ENCODE data around the gene ILKAP. TPM values are rescaled to one million over a fixed set of nuclear protein-coding genes. Genes with fewer than 3 reads are reported as not detected.

ILKAP gene
- total RNA-seq, 2 donors from 2014 or later: 23.4 to 27.9 TPM

DNA sequence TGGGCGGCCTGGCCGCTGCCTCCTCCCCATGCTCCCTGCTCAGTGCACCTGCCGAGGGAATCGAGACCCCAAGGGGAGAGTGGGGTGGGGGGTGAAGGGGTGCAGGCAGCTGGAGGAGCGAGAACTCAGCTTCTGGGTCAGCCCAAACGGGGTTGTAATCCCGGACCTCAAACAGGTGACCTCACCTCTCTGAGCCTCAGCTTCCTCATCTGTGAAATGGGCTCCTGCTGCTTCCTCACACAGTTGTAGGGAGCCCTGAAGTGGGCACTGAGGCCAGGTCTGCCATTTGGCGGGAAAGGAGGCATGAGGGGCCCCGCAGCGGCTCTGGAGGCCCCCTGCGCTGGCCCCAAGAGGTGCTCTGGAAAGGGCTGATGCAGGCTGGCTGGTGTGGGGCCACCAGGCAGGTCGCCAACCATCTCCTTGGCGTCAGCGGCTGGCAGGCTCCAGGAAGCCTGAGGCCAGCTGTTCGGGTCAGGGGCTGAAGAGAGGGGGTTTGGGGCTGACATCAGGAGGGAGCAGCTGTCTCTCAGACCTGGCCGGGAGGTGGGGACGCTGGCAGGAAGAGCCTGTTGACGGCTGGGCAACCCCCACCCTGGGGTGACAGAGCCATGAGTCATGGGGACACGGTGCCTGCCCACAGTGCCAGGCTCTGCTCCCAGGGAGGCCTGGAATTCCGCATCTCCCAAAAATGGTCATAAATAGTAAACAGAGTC is 60.1 kb downstream of the ILKAP start:
- intact Hi-C loops (cut with DNase I): no loop called here
- DNase-seq (peak; percentile 64), ATAC-seq (peak; percentile 25 to 72)

DNA sequence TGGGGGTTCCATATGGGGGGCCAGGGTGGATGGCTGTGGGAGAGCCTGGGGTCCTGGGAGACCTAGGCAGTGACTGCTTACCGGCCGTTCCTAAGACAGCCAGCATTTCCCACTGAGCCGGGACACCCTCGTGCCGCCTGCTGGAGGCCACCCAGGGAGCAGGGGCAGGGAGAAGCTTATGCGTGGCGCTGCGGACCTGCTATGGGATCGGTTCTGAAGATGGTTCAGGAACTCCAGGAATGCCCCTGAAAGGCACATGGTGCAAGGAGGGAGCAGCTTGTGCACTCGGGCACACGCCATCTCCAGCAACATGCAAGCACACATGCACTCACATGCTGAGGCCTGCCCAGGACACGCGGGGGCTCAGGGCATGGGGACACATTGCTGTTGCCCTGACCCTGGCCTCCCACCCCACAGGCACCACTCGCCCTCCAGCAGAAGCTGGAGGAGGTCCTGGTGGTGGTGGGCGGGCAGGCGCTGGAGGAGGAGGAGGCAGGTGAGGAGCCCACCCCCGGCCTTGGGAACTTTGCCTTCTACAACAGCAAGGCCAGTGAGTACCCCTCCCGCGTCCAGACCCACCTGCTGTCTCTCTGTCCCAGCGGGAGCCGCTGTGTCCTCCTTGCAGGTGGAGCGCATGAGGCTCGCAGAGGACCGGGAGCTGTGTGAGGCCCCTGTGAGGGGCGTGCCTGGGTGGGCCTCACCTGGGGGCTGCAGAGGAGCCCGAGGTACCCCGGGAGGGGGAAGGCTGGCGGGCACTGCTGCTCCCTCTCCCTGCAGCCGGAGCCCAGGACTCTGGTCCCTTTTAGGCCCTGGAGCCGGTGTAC is 60.9 kb downstream of the ILKAP start:
- intact Hi-C loops (cut with DNase I): no loop called here
- DNase-seq: no peak

DNA sequence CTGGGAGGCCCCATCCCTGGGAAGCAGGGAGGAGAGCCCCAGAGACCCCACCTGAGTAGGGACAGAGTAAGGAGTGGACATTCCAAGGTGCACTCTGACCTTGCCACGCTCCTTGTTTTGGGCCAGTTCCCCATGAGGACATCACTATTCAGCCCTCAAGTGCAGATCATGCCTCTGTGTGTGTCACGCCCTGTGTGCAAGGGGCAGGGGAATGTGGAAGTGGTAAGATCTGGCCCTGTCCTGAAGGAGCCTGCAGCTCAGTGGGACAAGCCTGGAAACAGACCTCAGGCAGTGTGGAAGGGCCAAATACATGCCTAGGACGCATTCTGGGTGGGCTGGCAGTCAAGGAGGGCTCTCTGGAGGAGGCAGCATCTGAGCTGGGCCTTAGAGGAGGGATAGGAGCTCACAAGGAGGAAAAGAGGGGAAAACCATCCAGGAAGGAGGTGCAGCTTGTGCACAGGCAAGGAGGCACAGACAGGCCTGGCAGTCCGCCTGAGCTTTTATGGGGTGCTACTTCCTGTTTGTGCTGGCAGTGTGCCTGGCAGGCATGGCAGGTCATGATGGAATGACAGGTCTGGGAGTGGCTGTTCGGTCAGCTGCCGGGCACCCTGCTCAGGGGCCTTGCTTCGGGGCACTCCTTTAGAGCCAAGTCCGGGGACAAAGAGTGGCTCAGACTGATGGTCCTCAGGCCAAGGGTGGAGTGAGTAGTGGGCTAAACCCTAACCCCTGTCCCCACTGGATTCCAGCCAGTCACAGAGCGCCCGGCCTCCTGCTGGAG is 61.8 kb downstream of the ILKAP start:
- ATAC-seq (peak in 1 of 2 donors; percentile 1), DNase-seq (no peak)
- intact Hi-C loops (cut with DNase I): no loop called here

More for the DNA sequence above, 60.9 kb downstream of the ILKAP start:
- no peak for ATAC-seq

DNA sequence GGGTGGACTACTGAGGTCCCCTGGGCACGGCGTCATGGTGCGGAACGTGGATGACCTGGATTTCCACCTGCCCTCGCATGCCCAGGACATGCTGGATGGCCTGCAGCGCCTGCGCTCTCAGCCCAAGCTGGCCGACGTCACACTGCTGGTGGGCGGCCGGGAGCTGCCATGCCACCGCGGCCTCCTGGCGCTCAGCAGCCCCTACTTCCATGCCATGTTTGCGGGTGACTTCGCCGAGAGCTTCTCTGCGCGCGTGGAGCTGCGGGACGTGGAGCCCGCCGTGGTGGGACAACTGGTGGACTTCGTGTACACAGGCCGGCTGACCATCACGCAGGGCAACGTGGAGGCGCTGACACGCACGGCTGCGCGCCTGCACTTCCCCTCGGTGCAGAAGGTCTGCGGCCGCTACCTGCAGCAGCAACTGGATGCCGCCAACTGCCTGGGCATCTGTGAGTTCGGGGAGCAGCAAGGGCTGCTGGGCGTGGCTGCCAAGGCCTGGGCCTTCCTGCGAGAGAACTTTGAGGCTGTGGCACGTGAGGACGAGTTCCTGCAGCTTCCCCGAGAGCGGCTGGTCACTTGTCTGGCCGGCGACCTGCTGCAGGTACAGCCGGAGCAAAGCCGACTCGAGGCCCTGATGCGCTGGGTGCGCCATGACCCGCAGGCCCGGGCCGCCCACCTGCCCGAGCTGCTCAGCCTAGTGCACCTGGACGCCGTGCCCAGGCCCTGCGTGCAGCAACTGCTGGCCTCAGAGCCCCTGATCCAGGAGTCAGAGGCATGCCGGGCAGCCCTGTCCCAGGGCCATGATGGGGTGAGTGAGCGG is 62.6 kb downstream of the ILKAP start:
- ATAC-seq (no peak), DNase-seq (no peak)
- intact Hi-C loops (cut with DNase I): no loop called here

DNA sequence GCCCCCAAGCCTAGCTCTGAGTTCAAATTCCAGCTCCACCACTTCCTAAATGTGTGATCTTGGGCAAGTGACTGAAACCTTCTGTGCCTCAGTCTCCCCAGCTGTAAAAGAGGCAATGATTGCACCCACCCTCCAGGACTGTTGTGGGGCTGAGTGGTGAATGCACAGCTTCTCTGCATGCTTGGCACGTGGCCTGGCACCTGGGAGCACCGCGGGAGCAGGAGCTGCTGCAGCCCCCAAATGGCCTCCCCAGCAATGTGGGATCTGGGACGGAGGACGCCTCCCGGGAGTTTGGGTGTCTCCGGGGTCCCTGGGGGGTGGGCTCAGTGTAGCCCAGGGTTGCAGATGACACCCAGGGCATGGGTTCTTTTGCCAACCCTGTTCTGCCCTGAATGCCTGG is 63.5 kb downstream of the ILKAP start:
- DNase-seq: no peak
- intact Hi-C loops (cut with DNase I): no loop called here
- ATAC-seq: no peak

DNA sequence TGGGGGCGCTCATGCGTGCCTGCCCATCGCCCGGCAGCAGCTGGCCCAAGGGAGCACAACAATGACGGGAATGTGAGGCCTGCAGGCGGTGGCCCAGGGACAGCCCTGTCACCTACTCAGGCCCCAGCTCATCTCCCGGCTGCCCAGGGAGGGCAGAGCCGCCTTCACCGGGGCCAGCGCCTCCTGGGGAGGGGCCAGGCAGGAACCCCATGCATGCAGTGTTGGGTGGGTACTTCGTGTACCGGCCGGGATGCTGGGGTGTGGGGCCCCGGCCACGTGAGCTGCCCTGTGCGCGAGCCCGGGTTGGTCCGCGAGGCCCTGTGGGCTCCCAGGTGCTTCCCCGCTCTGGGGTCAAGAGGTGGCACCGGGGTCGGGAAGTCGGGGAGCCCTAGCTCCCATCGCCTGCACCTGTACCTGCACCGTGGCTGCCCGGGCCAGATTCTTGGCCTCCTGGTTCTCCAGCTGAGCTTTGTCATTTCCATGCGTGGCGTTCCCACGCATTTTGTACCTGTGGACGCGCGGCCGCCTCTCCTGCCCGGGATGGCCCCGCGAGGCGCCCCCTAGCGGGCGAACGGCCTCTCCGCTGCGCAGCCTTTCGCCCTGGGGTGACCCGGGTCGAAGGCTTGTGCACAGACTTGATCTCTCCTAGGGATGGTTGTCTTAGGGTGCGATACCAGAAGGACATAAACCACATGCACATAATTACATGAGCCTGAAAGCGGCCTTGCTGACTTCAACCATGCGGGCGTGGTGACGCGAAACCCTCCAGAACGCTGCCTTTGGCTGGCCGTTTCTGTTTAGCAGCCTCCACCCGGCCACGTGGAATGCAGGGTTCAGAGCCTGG is 64.1 kb downstream of the ILKAP start:
- ATAC-seq: peak; percentile 55 to 56
- intact Hi-C loops (cut with DNase I): loop anchor here in 1 of 2 donors (5.0 kb wide), 1 partner anchor 282 kb away; the partner anchor contains the start of gene RAMP1
- DNase-seq: peak; percentile 57

DNA sequence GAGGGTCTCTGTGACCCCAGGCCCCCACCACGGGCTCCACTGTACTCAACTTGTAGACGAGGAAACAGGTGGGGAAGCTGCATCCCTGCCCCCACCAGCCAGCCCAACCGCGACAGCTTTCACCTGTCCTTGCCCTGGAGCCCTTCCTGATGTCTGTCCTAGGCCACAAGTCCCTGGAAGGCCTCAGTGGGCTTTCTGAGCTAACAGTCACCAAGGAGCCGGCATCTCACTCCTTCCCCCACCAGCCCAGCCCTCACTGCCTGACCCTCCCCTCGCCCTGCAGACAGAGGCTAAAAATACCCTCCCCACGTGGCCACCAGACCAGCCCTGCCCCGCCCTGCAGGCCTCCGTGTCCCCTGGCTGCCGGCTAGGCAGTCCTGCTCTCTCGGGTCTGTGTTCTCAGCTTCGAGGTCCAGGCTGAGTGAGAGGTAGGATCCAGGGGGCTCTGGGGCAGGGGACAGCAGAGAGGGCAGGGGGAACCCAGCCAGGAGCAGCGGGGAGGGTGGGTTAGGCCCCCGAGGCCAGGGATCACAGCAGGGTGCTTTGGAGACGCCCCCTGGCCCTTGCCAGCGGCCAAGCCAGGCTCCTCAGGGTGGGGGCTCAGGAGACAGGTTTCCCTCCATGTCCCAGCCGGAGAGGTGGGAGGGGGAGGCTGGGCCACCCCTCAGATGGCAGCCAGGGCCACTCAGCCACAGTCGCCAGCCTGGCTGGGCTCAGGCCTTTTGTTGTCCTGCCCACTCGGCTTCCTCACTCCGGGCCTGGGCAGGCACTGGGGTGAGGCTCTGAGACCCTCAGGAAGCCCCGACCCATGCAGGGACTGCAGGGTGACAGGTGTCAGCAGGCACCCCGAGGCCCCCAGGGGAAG is 64.9 kb downstream of the ILKAP start, which contains the start of gene KLHL30:
TSS of gene KLHL30 (plus strand) at position 338 of the 865 bp plus-strand sequence. CDS start 2,087 bp downstream, outside the sequence.
- ATAC-seq (peak; percentile 85 to 88), DNase-seq (peak; percentile 67)
- intact Hi-C loops (cut with DNase I): loop anchor here in 1 of 2 donors (5.0 kb wide), 1 partner anchor 281 kb away; the partner anchor contains the start of gene RAMP1

DNA sequence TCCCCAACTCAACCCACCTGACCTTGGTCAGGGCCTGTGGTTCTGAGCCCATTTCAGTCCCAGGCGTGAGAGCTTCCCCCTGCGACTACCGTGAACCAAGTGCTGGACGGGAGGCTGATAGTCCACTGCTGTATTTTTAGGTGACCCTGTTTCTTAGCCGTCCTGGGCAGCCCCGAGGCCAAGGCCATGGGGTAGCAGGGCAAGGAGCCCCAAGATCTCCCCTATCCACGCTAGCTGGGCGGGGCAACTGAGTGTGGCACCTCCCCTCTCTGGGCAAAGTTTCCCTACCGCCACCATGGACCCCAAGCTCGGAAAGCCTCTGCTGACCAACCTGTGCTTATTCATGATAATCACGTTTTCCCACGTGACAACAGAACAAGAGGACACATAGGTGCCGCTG is 65.6 kb downstream of the ILKAP start:
- intact Hi-C loops (cut with DNase I): loop anchor here in 1 of 2 donors (5.0 kb wide), 1 partner anchor 281 kb away; the partner anchor contains the start of gene RAMP1
- DNase-seq (no peak), ATAC-seq (no peak)

DNA sequence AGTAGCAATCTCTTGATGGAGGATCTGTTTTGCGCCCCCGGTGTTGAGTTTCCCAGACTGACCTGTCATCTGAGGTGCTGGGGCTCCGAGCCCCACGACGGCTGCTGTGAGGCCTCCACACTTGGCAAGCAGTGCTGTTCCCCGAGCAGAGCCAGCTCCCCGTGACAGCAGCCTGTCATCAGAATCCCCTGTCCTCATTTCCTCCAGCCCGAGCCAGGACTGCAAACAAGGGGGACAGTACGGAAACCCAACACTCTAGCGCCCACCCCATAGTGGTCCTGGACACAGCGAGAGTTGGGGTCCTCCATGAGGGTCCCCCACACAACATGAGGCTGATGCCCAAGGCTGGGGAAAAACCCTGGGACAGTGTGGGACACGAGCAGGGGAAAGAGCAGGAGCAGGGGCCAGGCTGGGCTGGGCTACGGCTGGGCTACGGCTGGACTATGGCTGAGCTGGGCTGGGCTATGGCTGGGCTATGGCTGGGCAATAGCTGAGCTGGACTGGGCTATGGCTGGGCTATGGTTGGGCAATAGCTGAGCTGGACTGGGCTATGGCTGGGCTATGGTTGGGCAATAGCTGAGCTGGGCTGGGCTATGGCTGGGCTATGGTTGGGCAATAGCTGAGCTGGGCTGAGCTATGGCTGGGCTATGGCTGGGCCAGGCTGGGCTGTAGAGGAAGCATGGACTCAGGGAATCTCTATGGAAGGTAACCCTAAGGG is 66.5 kb downstream of the ILKAP start:
- intact Hi-C loops (cut with DNase I): loop anchor here in 1 of 2 donors (5.0 kb wide), 1 partner anchor 280 kb away; the partner anchor contains the start of gene RAMP1
- peak; percentile 13 to 29 for ATAC-seq

DNA sequence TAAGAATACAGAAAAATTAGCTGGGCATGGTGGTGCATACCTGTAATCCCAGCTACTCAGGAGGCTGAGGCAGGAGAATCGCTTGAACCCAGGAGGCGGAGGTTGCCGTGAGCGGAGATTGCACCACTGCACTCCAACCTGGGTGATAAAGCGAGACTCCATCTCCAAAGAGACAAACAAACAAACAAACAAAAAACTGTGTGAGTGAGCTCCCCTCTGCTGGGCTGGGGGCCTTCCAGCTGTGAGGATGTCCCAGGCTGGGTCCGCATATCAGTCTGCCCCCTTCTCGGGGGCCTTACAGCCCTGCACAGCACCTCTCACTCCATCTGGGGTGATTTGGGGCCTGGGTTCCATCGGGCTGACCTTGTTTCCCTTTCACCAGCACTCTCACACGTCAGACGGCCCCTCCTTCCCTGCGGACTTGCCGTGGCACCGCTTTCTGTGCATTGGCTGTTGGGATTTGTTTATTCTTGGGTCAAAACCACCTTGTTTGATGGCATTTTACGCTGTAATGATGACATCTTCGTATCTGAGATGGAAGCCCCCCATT is 67.8 kb downstream of the ILKAP start:
- ATAC-seq: no peak
- DNase-seq: no peak
- intact Hi-C loops (cut with DNase I): loop anchor here in 1 of 2 donors (5.0 kb wide), 1 partner anchor 278 kb away; the partner anchor contains the start of gene RAMP1

More for the DNA sequence above, 66.5 kb downstream of the ILKAP start:
- DNase-seq: peak; percentile 62

DNA sequence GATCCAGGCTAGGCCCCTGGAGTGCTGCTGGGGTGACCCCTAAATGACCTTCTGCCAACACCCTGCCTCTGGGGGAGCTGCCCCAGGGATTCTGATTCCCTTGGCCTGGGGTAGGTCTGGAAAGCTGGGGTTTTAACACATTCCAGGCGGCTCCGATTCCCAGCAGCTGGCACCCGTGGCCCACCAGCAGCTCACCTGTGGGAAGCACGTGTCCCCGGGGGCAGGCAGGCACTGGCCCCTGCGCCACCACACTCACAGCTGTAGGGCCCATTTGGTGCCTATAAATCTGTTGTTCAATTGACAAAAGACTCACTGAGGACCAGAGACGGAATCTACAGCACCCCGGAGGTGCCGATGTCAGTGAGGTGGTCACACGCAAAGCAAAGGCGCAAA is 69.1 kb downstream of the ILKAP start:
- no peak for ATAC-seq
- no peak for DNase-seq
- intact Hi-C loops (cut with DNase I): no loop called here

DNA sequence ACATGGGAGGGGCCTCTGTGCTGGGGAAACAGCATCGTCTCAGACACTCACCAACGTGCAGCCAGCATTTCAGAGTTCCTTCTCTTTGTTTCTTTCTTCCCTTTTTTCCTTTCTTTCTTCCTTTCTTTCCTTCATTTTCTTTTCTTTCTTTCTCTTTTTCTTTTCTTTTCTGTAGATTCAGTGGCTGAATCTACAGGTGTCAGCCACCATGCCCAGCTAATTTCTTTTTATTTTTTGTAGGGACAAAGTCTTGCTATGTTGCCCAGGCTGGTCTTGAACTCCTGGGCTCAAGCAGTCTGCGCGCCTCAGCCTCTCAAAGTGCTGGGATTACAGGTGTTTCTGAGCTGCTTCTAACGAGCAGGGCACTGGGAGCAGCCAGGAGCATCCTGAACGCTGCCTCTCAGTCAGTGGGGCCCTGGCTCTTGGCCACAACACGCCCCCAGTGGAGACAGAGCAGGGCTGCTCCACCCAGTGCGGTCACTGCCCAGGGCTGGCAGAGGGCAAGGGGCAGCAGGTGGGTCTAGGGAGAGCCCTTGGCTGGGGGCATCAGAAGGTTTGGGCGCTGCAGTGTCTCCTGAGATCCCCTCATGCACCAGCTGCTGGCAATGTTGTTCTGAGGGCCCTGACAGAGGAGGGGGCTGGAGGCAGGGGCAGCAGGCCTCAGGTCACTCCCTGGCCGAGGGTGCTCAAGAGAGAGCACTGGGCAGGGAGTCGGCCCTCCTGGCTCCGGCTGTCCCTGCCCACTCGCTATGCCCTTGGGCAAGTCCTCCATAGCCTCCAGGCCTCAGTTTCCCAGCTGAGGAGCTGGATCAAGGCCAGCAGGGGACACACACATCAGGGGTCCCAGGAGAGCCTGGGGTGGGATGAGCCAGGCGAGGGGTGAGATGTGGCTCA is 69.7 kb downstream of the ILKAP start:
- DNase-seq (peak; percentile 19), ATAC-seq (no peak)
- intact Hi-C loops (cut with DNase I): no loop called here

DNA sequence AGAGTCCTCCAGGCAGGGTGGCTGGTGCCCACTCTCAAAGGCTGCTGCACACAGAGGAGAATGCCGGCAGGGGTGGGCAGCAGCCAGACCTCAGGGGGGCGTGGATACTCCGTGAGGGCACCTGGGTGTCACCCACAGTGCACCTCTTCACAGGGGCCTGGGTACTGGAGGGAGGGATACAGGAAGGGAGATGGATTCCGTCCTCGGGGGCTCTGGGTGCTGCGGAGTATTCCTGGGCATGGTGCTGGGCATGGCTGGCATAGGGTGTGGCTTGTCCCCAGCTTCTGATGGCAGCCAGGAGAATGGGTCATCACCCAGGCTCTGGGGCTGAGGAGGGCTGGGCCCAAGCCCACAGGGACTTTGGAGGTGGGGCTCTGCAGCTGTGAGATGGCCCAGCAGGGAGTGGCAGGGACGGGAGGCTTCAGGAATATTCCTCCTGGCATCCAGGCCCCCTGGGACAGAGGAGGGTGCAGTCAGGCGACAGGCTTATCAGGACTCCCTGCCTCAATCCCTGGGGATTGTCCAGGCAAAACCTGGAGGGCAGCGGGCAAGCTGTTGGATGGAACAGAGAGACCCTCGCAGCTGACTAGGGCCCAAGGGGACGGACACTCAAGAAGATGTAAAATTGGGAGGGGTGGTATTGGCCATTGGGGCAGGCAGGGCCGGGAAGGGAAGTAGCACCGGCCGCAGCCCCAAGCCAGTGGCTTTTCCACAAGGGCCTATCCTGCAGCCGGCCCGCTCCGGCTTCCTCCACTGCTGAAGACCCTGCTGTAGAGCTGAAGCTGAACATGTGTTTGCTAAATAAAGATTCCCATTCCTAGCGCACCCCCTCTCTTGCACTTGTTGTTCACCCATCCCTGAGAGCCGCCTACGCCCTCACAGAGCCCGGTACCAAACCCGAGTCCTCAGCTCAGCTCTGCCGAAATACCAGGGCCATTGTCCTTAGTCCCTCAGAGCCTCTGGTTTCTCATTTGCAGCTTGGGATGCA is 70.7 kb downstream of the ILKAP start:
- intact Hi-C loops (cut with DNase I): no loop called here
- DNase-seq: peak; percentile 13
- ATAC-seq: no peak
